Peyer's patch (tissue), 4 donors: ENCODE data around the gene LTC4S.

Experiments used
- CTCF ChIP-seq, 6 experiments: fragments of 450-650 bp in 4 of 6; fragments of 200-600 bp in 2 of 6; sonication (generic) in 1 of 6; IDR thresholded peaks; one replicate each; pipeline ENCODE4 v1.5.1; 2017 to 2019; ENCODE audit warnings: antibody characterized with exemption in 6 of 6, mild to moderate bottlenecking in 3 of 6, moderate library complexity in 1 of 6
- POLR2A ChIP-seq, 2 donors: fragments of 450-650 bp; IDR thresholded peaks; one replicate each; pipeline ENCODE4 v1.5.1; 2017; ENCODE audit warnings: antibody characterized with exemption in 2 of 2, mild to moderate bottlenecking in 2 of 2, moderate library complexity in 2 of 2

GRCh38 chr5:179777456-179777855, 16.3 kb upstream of the LTC4S start:
- TF ChIP-seq CTCF (IDR thresholded peaks at IDR 0.05) (no peak), POLR2A (IDR thresholded peaks at IDR 0.05) (no peak)
